HG02588 (cell line): ENCODE data around the gene ELF3.
"Not testable (repeated sequence)": the region's sequence is repeated elsewhere in the genome, so short reads cannot be mapped to it uniquely, and the experiment has no call there.

Experiments
- ATAC-seq: cut with Tn5 transposase; IDR thresholded peaks from one replicate; pipeline ENCODE4 v1.9.1; 2021; ENCODE audit warnings: mild to moderate bottlenecking, moderate library complexity; ENCODE audit not compliant: unreplicated experiment

ELF3 gene

DNA sequence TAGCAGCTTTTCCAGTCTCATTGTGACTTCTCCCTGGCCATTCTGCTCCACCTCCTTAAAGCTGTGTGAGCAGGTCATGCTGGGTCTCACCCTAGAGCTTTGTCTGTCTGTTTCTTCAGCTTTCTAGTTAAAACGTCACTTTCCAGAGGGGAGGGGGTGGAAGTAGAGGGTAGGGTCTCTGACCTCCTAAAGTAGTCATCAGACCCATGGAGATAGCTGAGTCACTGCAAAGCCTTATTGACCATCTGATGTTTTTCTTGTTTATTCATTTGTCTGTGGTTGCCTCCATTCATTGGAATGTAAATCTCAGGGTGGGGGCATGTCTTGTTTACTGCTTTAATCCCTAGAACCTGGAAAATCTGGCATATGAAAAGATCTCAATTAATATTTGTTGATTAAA is 52.7 kb downstream of the ELF3 start:
- no peak for ATAC-seq

DNA sequence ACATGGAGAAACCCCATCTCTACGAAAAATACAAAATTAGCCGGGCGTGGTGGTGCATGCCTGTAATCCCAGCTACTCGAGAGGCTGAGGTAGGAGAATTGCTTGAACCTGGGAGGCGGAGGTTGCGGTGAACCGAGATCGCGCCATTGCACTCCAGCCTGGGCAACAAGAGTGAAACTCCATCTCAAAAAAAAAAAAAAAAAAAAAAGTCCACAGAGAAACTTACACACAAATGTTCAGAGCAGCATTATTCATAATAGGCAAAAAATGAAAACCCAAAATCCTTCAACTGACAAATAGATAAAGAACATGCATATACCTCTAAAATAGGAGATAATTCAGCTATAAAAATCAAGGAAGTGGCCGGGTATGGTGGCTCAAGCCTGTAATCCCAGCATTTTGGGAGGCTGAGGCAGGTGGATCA is 54.5 kb downstream of the ELF3 start:
- not testable (repeated sequence) for ATAC-seq
